Liver (tissue), 9 donors: ENCODE measurements around the gene TP53I3. TPM values are rescaled to one million over a fixed set of nuclear protein-coding genes. Genes with fewer than 3 reads are reported as not detected.

Source experiments
- DNase-seq: peaks from one replicate; pipeline ENCODE4 v3.0.0-alpha.2; 2017; ENCODE audit warnings: low spot score
- H3K27ac ChIP-seq, 2 donors: one replicate each; pipeline ENCODE4 v1.7.0; 2013; ENCODE audit warnings: inconsistent platforms in 2 of 2, low read length in 2 of 2, control low read depth in 1 of 2, low read depth in 1 of 2, mild to moderate bottlenecking in 1 of 2
- H3K27me3 ChIP-seq, 4 donors: one replicate each; pipeline versions ENCODE4 v1.6.1 to v1.7.0; 2013; ENCODE audit warnings: low read length in 3 of 4, inconsistent platforms in 1 of 4, mild to moderate bottlenecking in 1 of 4, moderate library complexity in 1 of 4; ENCODE audit not compliant: control insufficient read depth in 4 of 4, insufficient read depth in 4 of 4
- H3K36me3 ChIP-seq, 4 donors: one replicate each; pipeline versions ENCODE4 v1.6.1 to v1.7.0; 2013; ENCODE audit warnings: low read length in 3 of 4, mild to moderate bottlenecking in 3 of 4, low read depth in 1 of 4, moderate library complexity in 1 of 4; ENCODE audit not compliant: control insufficient read depth in 4 of 4, insufficient read depth in 3 of 4
- H3K4me1 ChIP-seq, 4 donors: one replicate each; pipeline versions ENCODE4 v1.6.1 to v1.7.0; 2013; ENCODE audit warnings: low read length in 3 of 4, mild to moderate bottlenecking in 3 of 4, moderate library complexity in 1 of 4; ENCODE audit not compliant: control insufficient read depth in 4 of 4, insufficient read depth in 4 of 4
- H3K4me3 ChIP-seq, 3 donors: one replicate each; pipeline versions ENCODE4 v1.6.1 to v1.7.0; 2013; ENCODE audit warnings: low read length in 3 of 3, control low read depth in 1 of 3, low read depth in 1 of 3, mild to moderate bottlenecking in 1 of 3
- H3K9ac ChIP-seq, 2 donors: one replicate each; pipeline ENCODE4 v1.7.0; 2013; ENCODE audit warnings: low read length in 2 of 2, mild to moderate bottlenecking in 2 of 2, moderate library complexity in 2 of 2, control low read depth in 1 of 2, low read depth in 1 of 2
- H3K9me3 ChIP-seq, 4 donors: one replicate each; pipeline versions ENCODE4 v1.6.1 to v1.7.0; 2013; ENCODE audit warnings: low read length in 3 of 4; ENCODE audit not compliant: control insufficient read depth in 4 of 4
- FOXA1 ChIP-seq: IDR thresholded peaks from 2 replicates; pipeline ENCODE4 v1.6.1; 2016; ENCODE audit warnings: antibody characterized with exemption
- GABPA ChIP-seq, 2 donors: IDR thresholded peaks in 1 of 2; conservative IDR thresholded peaks in 1 of 2; 2 replicates each; pipeline ENCODE4 v1.6.1; 2016; ENCODE audit warnings: antibody characterized with exemption in 2 of 2, mild to moderate bottlenecking in 1 of 2, moderate library complexity in 1 of 2
- HNF4A ChIP-seq, 2 donors: conservative IDR thresholded peaks; 2 replicates each; pipeline ENCODE4 v1.6.1; 2016; ENCODE audit warnings: antibody characterized with exemption in 2 of 2, mild to moderate bottlenecking in 2 of 2
- JUND ChIP-seq, 2 donors: IDR thresholded peaks; 2 replicates each; pipeline ENCODE4 v1.6.1; 2016; ENCODE audit warnings: antibody characterized with exemption in 2 of 2
- NR2F2 ChIP-seq: IDR thresholded peaks from 2 replicates; pipeline ENCODE4 v1.6.1; 2016; ENCODE audit warnings: antibody characterized with exemption
- RAD21 ChIP-seq, 2 donors: IDR thresholded peaks; 2 replicates each; pipeline ENCODE4 v1.6.1; 2016; ENCODE audit warnings: antibody characterized with exemption in 2 of 2, mild to moderate bottlenecking in 2 of 2
- RXRA ChIP-seq, 2 donors: IDR thresholded peaks; 2 replicates each; pipeline ENCODE4 v1.6.1; 2017 to 2018; ENCODE audit warnings: antibody characterized with exemption in 2 of 2, mild to moderate bottlenecking in 1 of 2
- SP1 ChIP-seq: IDR thresholded peaks from 2 replicates; pipeline ENCODE4 v1.6.1; 2018; ENCODE audit warnings: antibody characterized with exemption, mild to moderate bottlenecking
- TAF1 ChIP-seq: conservative IDR thresholded peaks from 2 replicates; pipeline ENCODE4 v1.6.1; 2016; ENCODE audit warnings: antibody characterized with exemption, mild to moderate bottlenecking
- WGBS: extraction: QIAGEN DNeasy Blood & Tissue Kit; methylation state at CpG from one replicate; pipeline ENCODE4 v1.1.7; 2013; 5-methylcytosine and 5-hydroxymethylcytosine counted together
- polyA plus RNA-seq, 2 donors: library from polyadenylated mRNA; stranded (reverse) in 1 of 2; unstranded in 1 of 2; fragments of 200-250 nt in 1 of 2; fragments of >200 nt in 1 of 2; fragmentation: Nextera tagmentation in 1 of 2; extraction: Ambion mirVana in 1 of 2; gene quantifications; one replicate each; pipeline versions ENCODE4 v1.2.1 to v1.2.3, GENCODE V29; 2013 to 2015
- total RNA-seq, 2 donors: library from RNA; depleted of rRNA; stranded (reverse); fragments of >200 nt; gene quantifications; one replicate each; pipeline ENCODE4 v1.2.3, GENCODE V29; 2014
- TF ChIP-seq, protein P1 (sequence below): IDR thresholded peaks from 2 replicates; pipeline ENCODE4 v1.6.1; 2016; ENCODE audit warnings: antibody characterized with exemption
- TF ChIP-seq, protein P2 (sequence below): IDR thresholded peaks from 2 replicates; pipeline ENCODE4 v1.6.1; 2016; ENCODE audit warnings: antibody characterized with exemption
- donor health status: healthy.
- donor health status: healthy.
- donor health status: healthy.
- donor health status: healthy.
- donor health status: healthy.

TP53I3 gene
- total and polyA plus RNA-seq, 4 donors, result 6.6 to 19.5 (median 10.7) TPM

DNA sequence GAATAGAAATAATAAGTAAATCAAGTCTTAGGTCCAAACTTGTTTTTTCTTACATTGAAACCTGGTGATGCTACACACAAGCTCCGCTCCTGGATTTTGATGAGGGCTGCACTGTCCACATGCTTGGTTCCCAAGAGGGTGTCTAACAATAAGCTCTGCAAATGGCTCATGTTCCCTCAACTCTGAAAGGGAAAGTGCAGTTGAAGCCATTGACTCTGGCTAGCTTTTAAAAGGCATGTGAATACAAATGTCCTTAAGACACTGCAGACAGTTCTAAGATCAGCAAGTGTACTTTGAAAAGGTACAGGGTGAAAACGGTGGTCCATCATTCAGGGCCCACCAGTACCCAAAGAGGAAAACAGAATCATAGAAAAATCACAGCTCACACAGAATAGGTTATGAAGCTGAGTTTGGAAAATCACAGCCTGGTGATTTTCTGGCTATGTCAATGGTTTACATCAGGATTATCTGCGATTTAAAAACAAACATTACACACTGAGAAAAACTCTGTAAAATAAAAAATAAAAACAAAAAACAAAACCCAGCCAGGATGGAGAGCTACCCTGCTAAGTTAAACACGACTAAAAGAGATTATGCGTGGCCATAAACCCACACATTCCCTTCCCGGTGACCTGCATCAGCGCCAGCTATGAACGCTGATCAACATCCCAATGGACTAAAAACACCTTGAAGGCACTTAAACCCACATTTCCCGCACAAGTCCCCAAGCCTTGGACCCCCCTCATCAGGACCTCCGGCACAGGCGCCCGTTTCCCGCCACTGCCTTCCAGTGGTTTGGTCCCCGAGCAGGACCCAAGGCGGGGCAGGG is 37.9 kb upstream of the TP53I3 start:
- Histone ChIP-seq H3K9ac (peak overlapping the region; percentile 23 to 84), H3K4me1 (peaks cover 0 to 11% (median 6%) of the 10 kb centered on the region in 4 donors), H3K4me3 (peak overlapping the region; percentile 74 to 79 (median 75)), H3K27ac (peak overlapping the region; percentile 74 to 83), H3K27me3 (no peaks in the 10 kb centered on the region), H3K9me3 (no peaks in the 10 kb centered on the region), H3K36me3 (no peaks in the 10 kb centered on the region)
- TF ChIP-seq GABPA (IDR thresholded peaks at IDR 0.05 in 1 of 2, conservative IDR thresholded peaks at IDR 0.05 in 1 of 2) (no peak), RAD21 (IDR thresholded peaks at IDR 0.05) (no peak), RXRA (IDR thresholded peaks at IDR 0.05) (no peak), FOXA1 (no peak), HNF4A (conservative IDR thresholded peaks at IDR 0.05) (no peak)
- TF ChIP-seq, protein P1, sequence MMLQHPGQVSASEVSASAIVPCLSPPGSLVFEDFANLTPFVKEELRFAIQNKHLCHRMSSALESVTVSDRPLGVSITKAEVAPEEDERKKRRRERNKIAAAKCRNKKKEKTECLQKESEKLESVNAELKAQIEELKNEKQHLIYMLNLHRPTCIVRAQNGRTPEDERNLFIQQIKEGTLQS, result no peak
- no peak for DNase-seq
- 14% methylated on average over 15 of the region's 15 CpGs for WGBS

DNA sequence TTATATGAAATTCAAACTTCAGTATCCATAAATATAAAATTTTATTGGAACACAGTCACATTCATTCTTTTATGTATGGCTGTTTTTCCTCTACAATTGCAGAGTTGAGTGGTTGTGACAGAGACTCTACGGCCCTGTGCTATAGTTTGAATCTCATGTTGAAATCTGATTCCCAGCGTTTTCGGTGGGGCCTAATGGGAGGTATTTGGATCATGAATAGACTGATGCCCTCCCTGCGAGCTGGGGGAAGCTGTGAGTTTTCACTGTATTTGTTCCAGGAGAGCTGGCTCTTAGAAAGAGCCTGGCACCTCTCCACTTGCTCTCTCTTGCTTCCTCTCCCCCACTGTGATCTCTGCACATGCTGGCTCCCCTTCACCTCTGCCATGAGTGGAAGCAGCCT is 36.8 kb upstream of the TP53I3 start:
- Histone ChIP-seq H3K9ac (no peak overlapping the region), H3K36me3 (no peaks in the 10 kb centered on the region), H3K4me1 (peaks cover 0 to 11% (median 6%) of the 10 kb centered on the region in 4 donors), H3K27ac (no peak overlapping the region), H3K4me3 (no peak overlapping the region), H3K27me3 (no peaks in the 10 kb centered on the region), H3K9me3 (no peaks in the 10 kb centered on the region)
- no peak for DNase-seq
- WGBS, result 88% methylated on average over 4 of the region's 4 CpGs
- no peak for TF ChIP-seq JUND (IDR thresholded peaks at IDR 0.05)
- no peak for TF ChIP-seq NR2F2
- no peak for TF ChIP-seq FOXA1
- no peak for TF ChIP-seq TAF1

DNA sequence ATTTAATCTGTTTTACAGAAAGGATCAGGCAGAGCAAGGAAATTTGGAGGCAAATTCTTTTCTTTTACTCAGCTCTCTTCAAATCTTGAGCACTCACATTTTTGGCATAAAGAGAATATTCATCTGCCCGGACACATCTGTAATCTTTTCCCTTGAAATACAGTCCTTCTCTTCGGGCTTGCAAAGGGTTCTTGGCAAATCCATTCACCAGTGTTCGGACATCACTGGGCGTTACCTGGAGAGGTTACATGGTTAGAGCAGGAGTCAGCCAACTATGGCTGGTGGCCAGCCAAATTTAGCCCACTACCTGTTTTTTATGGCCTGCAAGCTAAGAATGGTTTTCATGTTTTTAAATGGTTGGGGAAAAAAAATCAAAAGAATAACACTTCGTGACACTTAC is 36.4 kb upstream of the TP53I3 start:
- Histone ChIP-seq H3K4me3 (no peak overlapping the region), H3K27ac (no peak overlapping the region), H3K4me1 (peaks cover 0 to 11% (median 6%) of the 10 kb centered on the region in 4 donors), H3K36me3 (no peaks in the 10 kb centered on the region), H3K9me3 (no peaks in the 10 kb centered on the region), H3K27me3 (no peaks in the 10 kb centered on the region), H3K9ac (no peak overlapping the region)
- no peak for DNase-seq
- 96% methylated on average over 5 of the region's 5 CpGs for WGBS
- TF ChIP-seq, protein P2, sequence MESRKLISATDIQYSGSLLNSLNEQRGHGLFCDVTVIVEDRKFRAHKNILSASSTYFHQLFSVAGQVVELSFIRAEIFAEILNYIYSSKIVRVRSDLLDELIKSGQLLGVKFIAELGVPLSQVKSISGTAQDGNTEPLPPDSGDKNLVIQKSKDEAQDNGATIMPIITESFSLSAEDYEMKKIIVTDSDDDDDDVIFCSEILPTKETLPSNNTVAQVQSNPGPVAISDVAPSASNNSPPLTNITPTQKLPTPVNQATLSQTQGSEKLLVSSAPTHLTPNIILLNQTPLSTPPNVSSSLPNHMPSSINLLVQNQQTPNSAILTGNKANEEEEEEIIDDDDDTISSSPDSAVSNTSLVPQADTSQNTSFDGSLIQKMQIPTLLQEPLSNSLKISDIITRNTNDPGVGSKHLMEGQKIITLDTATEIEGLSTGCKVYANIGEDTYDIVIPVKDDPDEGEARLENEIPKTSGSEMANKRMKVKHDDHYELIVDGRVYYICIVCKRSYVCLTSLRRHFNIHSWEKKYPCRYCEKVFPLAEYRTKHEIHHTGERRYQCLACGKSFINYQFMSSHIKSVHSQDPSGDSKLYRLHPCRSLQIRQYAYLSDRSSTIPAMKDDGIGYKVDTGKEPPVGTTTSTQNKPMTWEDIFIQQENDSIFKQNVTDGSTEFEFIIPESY, result no peak

DNA sequence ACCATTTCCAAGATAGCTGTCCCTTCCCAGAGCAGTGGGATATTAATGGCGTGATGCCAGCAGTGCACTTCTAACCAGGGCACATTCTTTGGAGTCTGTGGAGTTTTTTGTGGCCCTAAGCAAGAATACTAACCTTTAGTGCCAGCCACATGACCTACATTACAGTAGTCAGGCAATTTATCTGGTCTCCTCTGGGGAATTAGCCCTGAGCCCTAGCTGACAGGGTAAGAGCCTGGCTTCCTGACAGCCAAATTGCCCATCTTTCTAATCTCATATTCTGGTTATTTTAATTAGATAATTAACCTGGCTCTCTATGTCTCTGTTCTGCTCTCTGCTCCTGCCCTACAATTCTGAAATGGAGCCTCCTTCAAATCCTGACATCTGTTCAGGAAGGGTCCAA is 33.3 kb upstream of the TP53I3 start:
- Histone ChIP-seq H3K27me3 (no peaks in the 10 kb centered on the region), H3K4me1 (peaks cover 0 to 5% (median 1%) of the 10 kb centered on the region in 4 donors), H3K4me3 (no peak overlapping the region), H3K9me3 (no peaks in the 10 kb centered on the region), H3K36me3 (no peaks in the 10 kb centered on the region), H3K9ac (no peak overlapping the region), H3K27ac (no peak overlapping the region)
- DNase-seq, result no peak
- WGBS, result 73% methylated on average over 1 of the region's 1 CpG
- TF ChIP-seq SP1 (no peak), TAF1 (no peak)
